Neural cell (in vitro differentiated cells): ENCODE results near the gene TNRC6C. TPM values are rescaled to one million over a fixed set of nuclear protein-coding genes. Genes with fewer than 3 reads are reported as not detected.

Experiments
- H2AFZ ChIP-seq: fragments of 200-600, 300-800 bp; sonication (generic), shearing (Covaris generic); 2 replicates; pipeline ENCODE4 v1.6.0; 2014; ENCODE audit warnings: low read depth, mild to moderate bottlenecking, antibody characterized with exemption, low read length, moderate library complexity
- H3F3A ChIP-seq: fragments of 200-600 bp; shearing (Covaris generic); 2 replicates; pipeline ENCODE4 v1.6.1; 2016; ENCODE audit warnings: mild to moderate bottlenecking, moderate library complexity, mixed read lengths, antibody characterized with exemption, low read length; ENCODE audit not compliant: insufficient read depth, poor library complexity, severe bottlenecking
- H3K27ac ChIP-seq: fragments of 200-600, 300-800 bp; sonication (generic), shearing (Covaris generic); 2 replicates; pipeline ENCODE4 v1.5.1; 2014; ENCODE audit warnings: mild to moderate bottlenecking, low read length, moderate library complexity
- H3K27me3 ChIP-seq: fragments of 300-800, 200-600 bp; sonication (generic), shearing (Covaris generic); 2 replicates; pipeline ENCODE4 v1.6.0; 2014; ENCODE audit warnings: mild to moderate bottlenecking, low read depth, low read length, moderate library complexity; ENCODE audit not compliant: insufficient read depth
- H3K36me3 ChIP-seq: fragments of 300-800, 200-600 bp; sonication (generic), shearing (Covaris generic); 2 replicates; pipeline ENCODE4 v1.5.1; 2014; ENCODE audit warnings: mild to moderate bottlenecking, antibody characterized with exemption, low read length, moderate library complexity; ENCODE audit not compliant: insufficient read depth
- H3K4me2 ChIP-seq: fragments of 300-800, 200-600 bp; sonication (generic), shearing (Covaris generic); 2 replicates; pipeline ENCODE4 v1.6.0; 2014; ENCODE audit warnings: mild to moderate bottlenecking, low read length
- H3K4me3 ChIP-seq: fragments of 300-800, 200-600 bp; sonication (generic), shearing (Covaris generic); 2 replicates; pipeline ENCODE4 v1.5.1; 2014; ENCODE audit warnings: mild to moderate bottlenecking, low read length, moderate library complexity
- H3K79me2 ChIP-seq: fragments of 200-600 bp; shearing (Covaris generic); replicated peaks from 2 replicates; pipeline ENCODE4 v1.6.0; 2014; ENCODE audit warnings: mild to moderate bottlenecking, low read length, moderate library complexity; ENCODE audit not compliant: insufficient read depth
- H3K9ac ChIP-seq: fragments of 300-800, 200-600 bp; sonication (generic), shearing (Covaris generic); 2 replicates; pipeline ENCODE4 v1.6.1; 2016; ENCODE audit warnings: mild to moderate bottlenecking, low read length, mixed read lengths
- H3K9me2 ChIP-seq: fragments of 200-600 bp; shearing (Covaris generic); 2 replicates; pipeline ENCODE4 v1.6.1; 2016; ENCODE audit warnings: mild to moderate bottlenecking, low read length, mixed read lengths; ENCODE audit not compliant: insufficient read depth
- H3K9me3 ChIP-seq: fragments of 200-600, 300-800 bp; sonication (generic), shearing (Covaris generic); 2 replicates; pipeline ENCODE4 v1.6.1; 2016; ENCODE audit warnings: mild to moderate bottlenecking, mixed run types, low read length, moderate library complexity, mixed read lengths
- H4K20me1 ChIP-seq: fragments of 200-600 bp; shearing (Covaris generic); 2 replicates; pipeline ENCODE4 v1.6.1; 2016; ENCODE audit warnings: mild to moderate bottlenecking, mixed run types; ENCODE audit not compliant: insufficient read depth
- EP300 ChIP-seq: fragments of 450-650 bp; conservative IDR thresholded peaks from 2 replicates; pipeline ENCODE4 v1.6.1; 2014; ENCODE audit warnings: antibody characterized with exemption, mild to moderate bottlenecking, moderate library complexity; ENCODE audit not compliant: poor library complexity, severe bottlenecking
- EZH2 ChIP-seq: fragments of 200-600, 300-800 bp; shearing (Covaris generic), sonication (generic); IDR thresholded peaks from 2 replicates; pipeline ENCODE4 v1.6.1; 2014; ENCODE audit warnings: antibody characterized with exemption, low read length, borderline replicate concordance, mild to moderate bottlenecking; ENCODE audit not compliant: insufficient read depth, poor library complexity, severe bottlenecking
- MXI1 ChIP-seq: fragments of 450-650 bp; conservative IDR thresholded peaks from 2 replicates; pipeline ENCODE4 v1.6.1; 2014; ENCODE audit warnings: antibody characterized with exemption, mild to moderate bottlenecking; ENCODE audit not compliant: poor library complexity, severe bottlenecking
- POLR2AphosphoS5 ChIP-seq: IDR thresholded peaks from 2 replicates; pipeline ENCODE4 v1.6.1; 2012
- RAD21 ChIP-seq: fragments of 450-650 bp; conservative IDR thresholded peaks from 2 replicates; pipeline ENCODE4 v1.6.1; 2014; ENCODE audit warnings: antibody characterized with exemption, mild to moderate bottlenecking, moderate library complexity
- SMC3 ChIP-seq: fragments of 450-650 bp; conservative IDR thresholded peaks from 2 replicates; pipeline ENCODE4 v1.6.1; 2014; ENCODE audit warnings: antibody characterized with exemption, mild to moderate bottlenecking, moderate library complexity; ENCODE audit not compliant: poor library complexity
- TAF1 ChIP-seq: IDR thresholded peaks from 2 replicates; pipeline ENCODE4 v1.6.1; 2012; ENCODE audit warnings: low read depth
- polyA plus RNA-seq: library from polyadenylated mRNA; depleted of rRNA; stranded (reverse); fragments of >200 nt; gene quantifications from 2 replicates; pipeline ENCODE4 v1.2.3, GENCODE V29; 2014
- TF ChIP-seq, protein P1 (sequence below): IDR thresholded peaks from 2 replicates; pipeline ENCODE4 v1.6.1; 2012; ENCODE audit warnings: borderline replicate concordance
- TF ChIP-seq, protein P2 (sequence below): fragments of 450-650 bp; IDR thresholded peaks from 2 replicates; pipeline ENCODE4 v1.5.1; 2014; ENCODE audit warnings: antibody characterized with exemption, mild to moderate bottlenecking, moderate library complexity; ENCODE audit not compliant: poor library complexity, severe bottlenecking

The TNRC6C gene
- polyA plus RNA-seq, 1 donor from 2014 or later = 15.4 TPM

DNA sequence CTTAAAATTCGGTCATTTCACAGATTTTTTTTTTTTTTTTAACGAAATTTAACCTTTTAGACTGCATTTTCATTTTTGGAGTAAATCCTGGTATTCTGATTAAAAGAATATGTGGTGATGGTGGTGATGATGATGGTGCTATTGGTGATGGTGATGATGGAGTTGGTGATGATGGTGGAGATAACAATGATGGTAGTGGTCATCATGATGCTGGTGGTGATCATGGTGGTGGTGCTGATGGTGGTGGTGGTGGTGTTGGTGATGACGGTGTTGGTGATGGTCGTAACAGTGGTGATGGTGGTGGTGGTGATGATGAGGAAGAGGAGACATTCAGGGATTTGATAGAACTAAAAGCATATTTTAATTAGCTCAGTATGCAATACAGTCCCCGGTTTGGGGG is 84.0 kb downstream of the TNRC6C start:
- H3K4me3 ChIP-seq = no peak overlapping the region
- no peak overlapping the region for H2AFZ ChIP-seq
- no peak overlapping the region for H3K9ac ChIP-seq
- no peaks in the 10 kb centered on the region for H3K27me3 ChIP-seq
- peaks cover 33% of the 10 kb centered on the region for H3K79me2 ChIP-seq
- H3K36me3 ChIP-seq = peaks cover 19% of the 10 kb centered on the region
- no peak overlapping the region for H3K4me2 ChIP-seq
- peaks cover 6% of the 10 kb centered on the region for H4K20me1 ChIP-seq
- no peaks in the 10 kb centered on the region for H3K9me2 ChIP-seq
- H3K9me3 ChIP-seq = no peaks in the 10 kb centered on the region
- H3K27ac ChIP-seq = no peak overlapping the region
- no peak for TF ChIP-seq TAF1
- no peak for TF ChIP-seq EZH2
- no peak for TF ChIP-seq POLR2AphosphoS5
- no peak for TF ChIP-seq EP300
- no peak for TF ChIP-seq MXI1
- TF ChIP-seq, protein P1, sequence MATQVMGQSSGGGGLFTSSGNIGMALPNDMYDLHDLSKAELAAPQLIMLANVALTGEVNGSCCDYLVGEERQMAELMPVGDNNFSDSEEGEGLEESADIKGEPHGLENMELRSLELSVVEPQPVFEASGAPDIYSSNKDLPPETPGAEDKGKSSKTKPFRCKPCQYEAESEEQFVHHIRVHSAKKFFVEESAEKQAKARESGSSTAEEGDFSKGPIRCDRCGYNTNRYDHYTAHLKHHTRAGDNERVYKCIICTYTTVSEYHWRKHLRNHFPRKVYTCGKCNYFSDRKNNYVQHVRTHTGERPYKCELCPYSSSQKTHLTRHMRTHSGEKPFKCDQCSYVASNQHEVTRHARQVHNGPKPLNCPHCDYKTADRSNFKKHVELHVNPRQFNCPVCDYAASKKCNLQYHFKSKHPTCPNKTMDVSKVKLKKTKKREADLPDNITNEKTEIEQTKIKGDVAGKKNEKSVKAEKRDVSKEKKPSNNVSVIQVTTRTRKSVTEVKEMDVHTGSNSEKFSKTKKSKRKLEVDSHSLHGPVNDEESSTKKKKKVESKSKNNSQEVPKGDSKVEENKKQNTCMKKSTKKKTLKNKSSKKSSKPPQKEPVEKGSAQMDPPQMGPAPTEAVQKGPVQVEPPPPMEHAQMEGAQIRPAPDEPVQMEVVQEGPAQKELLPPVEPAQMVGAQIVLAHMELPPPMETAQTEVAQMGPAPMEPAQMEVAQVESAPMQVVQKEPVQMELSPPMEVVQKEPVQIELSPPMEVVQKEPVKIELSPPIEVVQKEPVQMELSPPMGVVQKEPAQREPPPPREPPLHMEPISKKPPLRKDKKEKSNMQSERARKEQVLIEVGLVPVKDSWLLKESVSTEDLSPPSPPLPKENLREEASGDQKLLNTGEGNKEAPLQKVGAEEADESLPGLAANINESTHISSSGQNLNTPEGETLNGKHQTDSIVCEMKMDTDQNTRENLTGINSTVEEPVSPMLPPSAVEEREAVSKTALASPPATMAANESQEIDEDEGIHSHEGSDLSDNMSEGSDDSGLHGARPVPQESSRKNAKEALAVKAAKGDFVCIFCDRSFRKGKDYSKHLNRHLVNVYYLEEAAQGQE = no peak
- no peak for TF ChIP-seq RAD21
- TF ChIP-seq SMC3 = no peak
- H3F3A ChIP-seq = no peaks in the 10 kb centered on the region

DNA sequence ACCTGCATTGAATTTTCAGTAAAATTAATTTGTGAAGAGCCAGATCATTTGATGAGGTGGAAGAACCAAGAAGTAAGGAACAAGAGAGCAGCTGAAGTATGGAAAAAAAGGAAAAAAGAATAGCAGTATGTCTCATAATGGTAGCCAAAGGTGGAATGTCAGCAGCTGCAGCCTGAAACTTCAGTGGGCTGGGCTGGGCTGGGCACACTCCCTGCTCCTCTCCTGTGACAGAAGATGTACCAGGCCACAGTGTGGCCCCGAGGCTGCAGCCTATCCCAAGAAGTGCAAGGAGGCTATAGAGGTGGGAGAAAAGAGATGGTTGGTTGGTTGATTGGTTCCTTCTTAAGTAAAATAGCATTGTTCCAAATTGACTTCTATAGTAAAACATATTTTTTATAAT is 84.5 kb downstream of the TNRC6C start:
- H3K4me2 ChIP-seq = no peak overlapping the region
- H3K27me3 ChIP-seq = no peaks in the 10 kb centered on the region
- H2AFZ ChIP-seq = no peak overlapping the region
- peaks cover 11% of the 10 kb centered on the region for H4K20me1 ChIP-seq
- no peaks in the 10 kb centered on the region for H3K9me3 ChIP-seq
- no peak overlapping the region for H3K9ac ChIP-seq
- H3F3A ChIP-seq = no peaks in the 10 kb centered on the region
- peaks cover 33% of the 10 kb centered on the region for H3K79me2 ChIP-seq
- H3K4me3 ChIP-seq = no peak overlapping the region
- H3K27ac ChIP-seq = no peak overlapping the region
- no peak for TF ChIP-seq EP300
- TF ChIP-seq EZH2 = no peak
- no peak for TF ChIP-seq RAD21
- TF ChIP-seq, protein P2, sequence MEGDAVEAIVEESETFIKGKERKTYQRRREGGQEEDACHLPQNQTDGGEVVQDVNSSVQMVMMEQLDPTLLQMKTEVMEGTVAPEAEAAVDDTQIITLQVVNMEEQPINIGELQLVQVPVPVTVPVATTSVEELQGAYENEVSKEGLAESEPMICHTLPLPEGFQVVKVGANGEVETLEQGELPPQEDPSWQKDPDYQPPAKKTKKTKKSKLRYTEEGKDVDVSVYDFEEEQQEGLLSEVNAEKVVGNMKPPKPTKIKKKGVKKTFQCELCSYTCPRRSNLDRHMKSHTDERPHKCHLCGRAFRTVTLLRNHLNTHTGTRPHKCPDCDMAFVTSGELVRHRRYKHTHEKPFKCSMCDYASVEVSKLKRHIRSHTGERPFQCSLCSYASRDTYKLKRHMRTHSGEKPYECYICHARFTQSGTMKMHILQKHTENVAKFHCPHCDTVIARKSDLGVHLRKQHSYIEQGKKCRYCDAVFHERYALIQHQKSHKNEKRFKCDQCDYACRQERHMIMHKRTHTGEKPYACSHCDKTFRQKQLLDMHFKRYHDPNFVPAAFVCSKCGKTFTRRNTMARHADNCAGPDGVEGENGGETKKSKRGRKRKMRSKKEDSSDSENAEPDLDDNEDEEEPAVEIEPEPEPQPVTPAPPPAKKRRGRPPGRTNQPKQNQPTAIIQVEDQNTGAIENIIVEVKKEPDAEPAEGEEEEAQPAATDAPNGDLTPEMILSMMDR = no peak
- TF ChIP-seq, protein P1 = no peak
- TF ChIP-seq SMC3 = no peak
- no peak for TF ChIP-seq MXI1
- no peak for TF ChIP-seq POLR2AphosphoS5
- no peak for TF ChIP-seq TAF1
- H3K36me3 ChIP-seq = peaks cover 19% of the 10 kb centered on the region
- H3K9me2 ChIP-seq = no peaks in the 10 kb centered on the region
